Psoas muscle (tissue), 8 donors: ENCODE measurements around the gene PHF11. TPM values are rescaled to one million over a fixed set of nuclear protein-coding genes. Genes with fewer than 3 reads are reported as not detected.
"Not testable (repeated sequence)": the region's sequence is repeated elsewhere in the genome, so short reads cannot be mapped to it uniquely, and the experiment has no call there.

ENCODE experiments used
- ATAC-seq, 4 donors: fragments of 200-7000 bp; cut with Tn5 transposase; one replicate each; pipeline ENCODE4 v1.9.1; 2020; ENCODE audit warnings: moderate library complexity in 3 of 4, mild to moderate bottlenecking in 2 of 4
- DNase-seq, 2 donors: peaks; one replicate each; pipeline ENCODE4 v3.0.0-alpha.2; 2020
- H3K27ac ChIP-seq: fragments of 200-600 bp; one replicate; pipeline ENCODE4 v1.8.0; 2022
- H3K27me3 ChIP-seq, 3 donors: fragments of 200-600 bp in 1 of 3; one replicate each; pipeline versions ENCODE4 v1.6.1 to v1.8.0; 2013 to 2022; ENCODE audit warnings: low read length in 2 of 3, mild to moderate bottlenecking in 2 of 3, moderate library complexity in 1 of 3; ENCODE audit not compliant: insufficient read depth in 3 of 3
- H3K36me3 ChIP-seq, 2 donors: fragments of 200-600 bp in 1 of 2; one replicate each; pipeline versions ENCODE4 v1.6.1 to v1.8.0; 2013 to 2022; ENCODE audit warnings: low read depth in 1 of 2, mild to moderate bottlenecking in 1 of 2, moderate library complexity in 1 of 2; ENCODE audit not compliant: insufficient read depth in 1 of 2
- H3K4me1 ChIP-seq: fragments of 200-600 bp; one replicate; pipeline ENCODE4 v1.8.0; 2022
- H3K4me3 ChIP-seq: fragments of 200-600 bp; one replicate; pipeline ENCODE4 v1.8.0; 2022; ENCODE audit warnings: mild to moderate bottlenecking
- H3K9me3 ChIP-seq: fragments of 200-600 bp; one replicate; pipeline ENCODE4 v1.8.0; 2022
- WGBS, 3 donors: extraction: QIAGEN DNeasy Blood & Tissue Kit; methylation state at CpG; one replicate each; pipeline versions ENCODE4 v1.1.6 to v1.1.7; 2013; 5-methylcytosine and 5-hydroxymethylcytosine counted together
- intact Hi-C, 2 donors: fragments of 100-400 bp; cut with DNase I; formaldehyde crosslinking; loops; one replicate each; pipeline versions ENCODE4 v1.11.0 to v1.14.2; 2022
- polyA plus RNA-seq, 3 donors: library from polyadenylated mRNA; stranded (reverse); fragments of 200-250 nt; gene quantifications; one replicate each; pipeline ENCODE4 v1.2.3, GENCODE V29; 2013
- total RNA-seq, 4 donors: library from RNA; stranded (reverse); fragmentation: NEBNext Ultra II Directional in 2 of 4; extraction: Animal tissue kit (Norgen Biotek cat#: 25700) in 2 of 4; gene quantifications; one replicate each; pipeline versions ENCODE4 v1.2.1 to v1.2.4, GENCODE V29; 2021 to 2023
- TF ChIP-seq, protein P1 (sequence below): fragments of 200-600 bp; IDR thresholded peaks from one replicate; pipeline ENCODE4 v1.8.0; 2022; ENCODE audit warnings: antibody characterized with exemption
- donor health status: healthy with polysubstance abuse.
- donor health status: DM: no; HTN: no; CAD: no; lungs with moderate emphysema.
- donor health status: Bipolar disorder and iron deficiency.
- donor health status: healthy.
- donor health status: DM: yes; HTN: yes; CAD: no.
- donor health status: DM: no; HTN: no; CAD: no.
- donor health status: DM: no; HTN: no; CAD: no.
- donor health status: DM: yes; HTN: yes; CAD: no.

Gene PHF11
- total and polyA plus RNA-seq, 7 donors = 8.2 to 17.8 (median 10.7) TPM

DNA sequence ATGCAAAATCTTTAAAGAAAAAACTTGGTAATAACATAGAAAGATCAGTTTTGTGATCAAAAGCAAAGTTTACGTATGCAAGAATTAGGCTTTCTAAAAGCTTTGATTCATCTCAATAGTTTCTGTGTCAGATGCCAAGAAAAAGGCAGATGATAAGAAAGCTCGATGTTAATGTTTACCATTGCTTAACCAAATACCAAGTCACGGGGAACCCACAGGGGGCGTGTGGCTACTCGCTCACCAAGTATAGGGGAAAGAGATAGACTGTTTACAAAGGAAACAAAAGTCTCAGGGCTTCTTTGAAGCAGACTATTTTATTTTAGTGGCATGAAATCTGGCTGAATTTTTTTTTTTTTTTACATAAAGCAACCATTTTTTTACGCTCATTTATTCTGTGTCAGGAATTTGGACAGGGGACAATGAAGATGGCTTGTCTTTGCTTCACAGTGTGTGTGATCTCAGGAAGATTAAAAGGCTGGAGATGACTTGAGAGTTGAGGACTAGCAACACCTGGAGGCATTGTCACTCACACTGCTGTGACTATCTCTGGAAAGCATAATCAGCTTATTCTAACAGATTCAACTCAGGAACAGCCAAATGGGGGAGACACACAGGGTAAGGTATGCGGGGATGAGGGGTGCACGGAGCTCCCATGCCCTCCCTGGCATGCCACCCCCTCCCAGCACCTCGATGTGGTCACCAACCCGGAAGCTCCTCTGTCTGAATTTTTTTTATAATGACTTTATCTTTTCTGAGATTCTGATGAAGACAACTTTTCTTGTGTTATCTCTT lies 64.7 kb downstream of the PHF11 start:
- no peak for ATAC-seq
- Histone ChIP-seq H3K27me3 (no peaks in the 10 kb centered on the region), H3K4me1 (no peaks in the 10 kb centered on the region), H3K36me3 (peaks cover 0 to 70% of the 10 kb centered on the region in 2 donors), H3K9me3 (no peaks in the 10 kb centered on the region), H3K4me3 (no peak overlapping the region), H3K27ac (no peak overlapping the region)
- intact Hi-C loops = no loop called here
- no peak for DNase-seq
- TF ChIP-seq, protein P1, sequence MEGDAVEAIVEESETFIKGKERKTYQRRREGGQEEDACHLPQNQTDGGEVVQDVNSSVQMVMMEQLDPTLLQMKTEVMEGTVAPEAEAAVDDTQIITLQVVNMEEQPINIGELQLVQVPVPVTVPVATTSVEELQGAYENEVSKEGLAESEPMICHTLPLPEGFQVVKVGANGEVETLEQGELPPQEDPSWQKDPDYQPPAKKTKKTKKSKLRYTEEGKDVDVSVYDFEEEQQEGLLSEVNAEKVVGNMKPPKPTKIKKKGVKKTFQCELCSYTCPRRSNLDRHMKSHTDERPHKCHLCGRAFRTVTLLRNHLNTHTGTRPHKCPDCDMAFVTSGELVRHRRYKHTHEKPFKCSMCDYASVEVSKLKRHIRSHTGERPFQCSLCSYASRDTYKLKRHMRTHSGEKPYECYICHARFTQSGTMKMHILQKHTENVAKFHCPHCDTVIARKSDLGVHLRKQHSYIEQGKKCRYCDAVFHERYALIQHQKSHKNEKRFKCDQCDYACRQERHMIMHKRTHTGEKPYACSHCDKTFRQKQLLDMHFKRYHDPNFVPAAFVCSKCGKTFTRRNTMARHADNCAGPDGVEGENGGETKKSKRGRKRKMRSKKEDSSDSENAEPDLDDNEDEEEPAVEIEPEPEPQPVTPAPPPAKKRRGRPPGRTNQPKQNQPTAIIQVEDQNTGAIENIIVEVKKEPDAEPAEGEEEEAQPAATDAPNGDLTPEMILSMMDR = no peak
- WGBS, 3 donors = 74 to 76% (median 75%) methylated on average over 10 of the region's 10 CpGs

GRCh38 chr13:49561062-49561410 lies 65.3 kb downstream of the PHF11 start:
- H3K36me3 ChIP-seq = peaks cover 0 to 64% of the 10 kb centered on the region in 2 donors
- no peak for DNase-seq
- H3K4me3 ChIP-seq = no peak overlapping the region
- H3K4me1 ChIP-seq = no peaks in the 10 kb centered on the region
- H3K9me3 ChIP-seq = no peaks in the 10 kb centered on the region
- TF ChIP-seq, protein P1 = no peak
- H3K27ac ChIP-seq = no peak overlapping the region
- intact Hi-C loops = no loop called here
- no peak for ATAC-seq
- WGBS, 3 donors = 52 to 74% (median 72%) methylated on average over 3 of the region's 3 CpGs
- H3K27me3 ChIP-seq = no peaks in the 10 kb centered on the region

DNA sequence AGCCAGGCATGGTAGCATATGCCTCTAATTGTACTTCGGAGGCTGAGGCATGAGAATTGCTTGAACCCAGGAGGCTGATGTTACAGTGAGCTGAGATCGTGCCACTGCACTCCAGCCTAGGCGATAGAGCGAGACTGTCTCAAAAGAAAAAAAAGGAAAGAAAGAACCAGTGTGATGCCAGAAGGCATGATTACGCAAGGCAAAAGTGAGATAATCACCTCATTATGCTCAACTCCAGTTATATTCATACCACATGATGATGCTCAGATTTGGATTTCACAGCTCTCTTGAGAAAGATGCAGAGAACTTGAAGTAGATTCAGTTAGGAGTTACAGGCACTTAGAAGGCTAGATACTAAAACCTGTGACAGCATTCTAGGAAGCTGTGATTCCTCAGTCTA lies 67.8 kb downstream of the PHF11 start:
- Histone ChIP-seq H3K9me3 (no peaks in the 10 kb centered on the region), H3K27me3 (no peaks in the 10 kb centered on the region), H3K36me3 (peaks cover 0 to 51% of the 10 kb centered on the region in 2 donors), H3K4me1 (no peaks in the 10 kb centered on the region), H3K27ac (no peak overlapping the region), H3K4me3 (no peak overlapping the region)
- DNase-seq (no peak), ATAC-seq (no peak)
- TF ChIP-seq, protein P1 = no peak
- 80 to 94% (median 88%) methylated on average over 4 to 5 of the region's 5 CpGs for WGBS, 3 donors
- intact Hi-C loops = no loop called here

GRCh38 chr13:49565461-49565860 lies 69.7 kb downstream of the PHF11 start:
- 97 to 99% methylated on average over 18 to 19 of the region's 25 CpGs; no CpG with 5 or more reads in 1 of the 3 donors for WGBS, 3 donors
- not testable (repeated sequence) for H3K27ac ChIP-seq

GRCh38 chr13:49566461-49566860 lies 70.7 kb downstream of the PHF11 start:
- intact Hi-C loops = no loop called here

More at GRCh38 chr13:49565461-49565860, 69.7 kb downstream of the PHF11 start:
- H3K27me3 ChIP-seq, H3K9me3 ChIP-seq, ATAC-seq, H3K4me3 ChIP-seq, intact Hi-C loops, H3K4me1 ChIP-seq, DNase-seq: not testable (repeated sequence)
- peaks cover 0 to 33% of the 10 kb centered on the region in 2 donors for H3K36me3 ChIP-seq

More at GRCh38 chr13:49566461-49566860, 70.7 kb downstream of the PHF11 start:
- Histone ChIP-seq H3K4me1 (no peaks in the 10 kb centered on the region), H3K4me3 (no peak overlapping the region), H3K27me3 (no peaks in the 10 kb centered on the region), H3K27ac (no peak overlapping the region), H3K9me3 (no peaks in the 10 kb centered on the region), H3K36me3 (peaks cover 0 to 23% of the 10 kb centered on the region in 2 donors)
- ATAC-seq (no peak), DNase-seq (no peak)
- TF ChIP-seq, protein P1 = no peak
- WGBS, 3 donors = 99 to 100% (median 99%) methylated on average over 4 of the region's 4 CpGs
